ENCODE measurements around the gene OSM.

Gene OSM

DNA sequence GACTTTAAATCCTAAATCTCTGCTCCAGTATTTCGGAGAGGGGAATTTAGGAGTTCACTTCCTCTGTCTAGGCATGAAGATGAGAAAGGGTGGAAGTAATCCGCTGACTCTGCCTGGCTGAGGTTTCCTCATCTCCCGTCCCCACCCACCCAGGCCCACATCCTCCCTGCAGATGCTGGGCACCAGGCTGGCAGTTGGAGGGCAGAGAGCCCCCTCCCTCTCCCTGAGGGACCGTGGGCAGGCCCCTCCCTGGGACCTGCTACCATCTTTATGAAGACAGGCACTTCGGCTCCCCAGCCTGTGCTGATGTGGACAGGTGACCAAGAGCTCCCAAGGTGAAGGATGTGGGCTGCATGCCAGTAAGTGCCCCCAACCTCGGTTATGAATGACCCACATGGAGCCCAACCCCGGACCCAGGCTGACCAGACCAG is 16.0 kb upstream of the OSM start:
- no peak for DNase-seq (ENCODE audit: insufficient read length)
- no peak for FAIRE-seq
- no peak for TF ChIP-seq TAF1 (IDR thresholded peaks at IDR 0.05; ENCODE audit: borderline replicate concordance, low read depth, low read length)
- no peak for TF ChIP-seq POLR2A (IDR thresholded peaks at IDR 0.05; ENCODE audit: low read depth, low read length)
- TF ChIP-seq POLR2AphosphoS5 (IDR thresholded peaks at IDR 0.05; ENCODE audit: low read depth, low read length), result no peak

DNA sequence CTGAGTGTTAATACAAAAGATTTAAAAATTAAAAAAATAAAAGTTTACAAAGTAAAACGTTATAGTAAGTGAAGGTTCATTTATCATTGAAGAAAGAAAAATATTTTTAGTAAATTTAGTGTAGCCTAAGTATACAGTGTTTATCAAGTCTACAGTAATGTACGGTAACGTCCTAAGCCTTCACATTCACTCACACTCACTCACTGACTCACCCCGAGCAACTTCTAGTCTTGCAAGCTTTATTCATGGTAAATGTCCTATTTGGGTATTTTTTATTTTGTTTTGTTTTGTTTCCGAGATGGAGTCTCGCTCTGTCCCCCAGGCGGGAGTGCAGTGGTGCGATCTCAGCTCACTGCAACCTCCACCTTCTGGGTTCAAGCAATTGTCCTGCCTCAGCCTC is 13.9 kb upstream of the OSM start:
- TF ChIP-seq POLR2A (IDR thresholded peaks at IDR 0.05; ENCODE audit: low read depth, low read length) (no peak), TAF1 (IDR thresholded peaks at IDR 0.05; ENCODE audit: borderline replicate concordance, low read depth, low read length) (no peak), POLR2AphosphoS5 (IDR thresholded peaks at IDR 0.05; ENCODE audit: low read depth, low read length) (no peak)
- FAIRE-seq (no peak), DNase-seq (ENCODE audit: insufficient read length) (no peak)

DNA sequence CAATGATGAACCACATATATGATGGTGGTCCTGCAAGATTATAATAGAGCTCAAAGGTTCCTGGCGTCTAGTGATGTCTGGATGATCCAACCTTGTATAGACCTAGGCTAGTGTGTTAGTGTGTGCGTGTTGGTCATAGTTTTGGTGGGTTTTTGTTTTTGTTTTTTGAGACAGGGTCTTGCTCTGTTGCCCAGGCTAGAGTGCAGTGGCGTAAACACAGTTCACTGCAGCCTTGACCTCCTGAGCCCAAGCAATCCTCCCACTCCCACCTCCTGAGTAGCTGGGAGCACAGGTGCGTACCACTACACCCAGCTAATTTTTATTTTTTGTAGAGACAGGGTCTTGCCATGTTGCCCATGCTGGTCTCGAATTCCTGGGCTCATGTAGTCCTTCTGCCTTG is 13.3 kb upstream of the OSM start:
- DNase-seq (ENCODE audit: insufficient read length) (no peak), FAIRE-seq (no peak)
- no peak for TF ChIP-seq POLR2A (IDR thresholded peaks at IDR 0.05; ENCODE audit: low read depth, low read length)

DNA sequence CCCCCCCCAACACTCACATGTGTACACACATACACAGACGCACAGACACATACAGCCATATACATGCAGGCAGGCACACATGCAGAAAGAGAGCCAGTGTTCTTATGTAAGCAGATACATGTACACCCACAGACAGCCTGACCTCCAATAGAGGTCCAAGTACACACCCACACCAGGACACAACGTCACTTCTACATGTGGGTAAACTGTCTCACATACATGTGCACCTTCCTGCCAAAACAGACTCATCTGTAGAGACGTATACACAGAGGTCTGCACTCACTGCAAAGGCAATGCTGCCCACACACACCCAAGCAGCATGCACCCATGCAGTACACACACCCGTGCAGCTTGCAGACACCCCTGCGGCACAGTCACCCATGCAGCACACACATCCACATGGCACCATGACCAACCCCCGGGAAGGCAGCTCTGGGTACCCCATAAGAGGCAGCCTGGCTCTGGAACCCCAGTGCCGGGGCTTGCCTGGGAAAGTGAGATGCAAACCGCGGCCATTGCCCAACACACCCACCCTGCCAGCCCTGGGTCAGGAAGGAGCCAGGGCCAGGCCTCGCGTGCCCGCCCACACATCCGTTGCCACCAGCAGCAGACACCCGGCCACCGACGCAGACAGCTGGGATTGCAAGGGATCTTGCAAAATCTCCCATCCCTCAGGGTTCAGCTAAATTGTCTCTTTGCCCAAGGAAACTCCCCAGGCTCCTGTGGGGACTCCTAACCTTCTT is 12.6 kb upstream of the OSM start:
- no peak for FAIRE-seq
- DNase-seq (ENCODE audit: insufficient read length), result no peak

DNA sequence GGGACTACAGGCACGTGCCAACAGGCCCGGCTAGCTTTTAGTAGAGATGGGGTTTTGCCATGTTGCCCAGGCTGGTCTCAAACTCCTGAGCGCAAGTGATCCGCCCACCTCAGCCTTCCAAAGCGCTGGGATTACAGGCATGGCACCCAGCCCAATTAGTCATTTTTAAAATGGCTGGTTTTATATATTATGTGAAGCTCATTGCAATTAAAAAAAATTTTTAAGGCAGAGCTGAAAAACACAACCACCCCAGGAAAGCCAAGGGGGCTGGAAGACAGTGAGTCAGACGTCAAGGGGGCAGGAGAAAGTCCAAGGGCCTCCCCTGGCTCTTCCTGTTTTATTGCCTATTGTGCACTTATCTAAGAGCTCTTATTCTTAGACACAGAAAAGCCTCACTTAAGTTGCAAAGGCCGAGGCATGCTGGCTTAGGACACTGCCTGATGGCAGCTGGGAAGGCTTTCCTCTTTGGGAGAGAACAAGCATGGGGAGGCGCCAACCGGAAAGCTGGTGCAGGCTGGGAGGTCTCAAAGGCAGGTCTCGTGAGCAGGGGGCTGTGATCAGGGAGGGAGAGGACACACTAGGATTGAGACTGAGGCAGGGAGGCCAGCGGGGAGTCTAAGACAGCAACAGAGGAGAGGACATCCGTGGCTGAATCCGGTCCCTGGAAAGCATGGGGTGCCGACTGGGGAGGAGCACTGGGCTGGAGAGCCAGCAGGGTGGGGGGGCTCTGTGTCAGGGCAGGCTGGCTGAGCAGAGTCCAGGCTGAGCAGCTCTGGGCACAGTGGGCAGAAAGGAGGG is 11.1 kb upstream of the OSM start:
- no peak for FAIRE-seq

More for the DNA sequence above, 12.6 kb upstream of the OSM start:
- TF ChIP-seq TAF1 (IDR thresholded peaks at IDR 0.05; ENCODE audit: borderline replicate concordance, low read depth, low read length) (no peak), POLR2A (IDR thresholded peaks at IDR 0.05; ENCODE audit: low read depth, low read length) (no peak), POLR2AphosphoS5 (IDR thresholded peaks at IDR 0.05; ENCODE audit: low read depth, low read length) (no peak)

DNA sequence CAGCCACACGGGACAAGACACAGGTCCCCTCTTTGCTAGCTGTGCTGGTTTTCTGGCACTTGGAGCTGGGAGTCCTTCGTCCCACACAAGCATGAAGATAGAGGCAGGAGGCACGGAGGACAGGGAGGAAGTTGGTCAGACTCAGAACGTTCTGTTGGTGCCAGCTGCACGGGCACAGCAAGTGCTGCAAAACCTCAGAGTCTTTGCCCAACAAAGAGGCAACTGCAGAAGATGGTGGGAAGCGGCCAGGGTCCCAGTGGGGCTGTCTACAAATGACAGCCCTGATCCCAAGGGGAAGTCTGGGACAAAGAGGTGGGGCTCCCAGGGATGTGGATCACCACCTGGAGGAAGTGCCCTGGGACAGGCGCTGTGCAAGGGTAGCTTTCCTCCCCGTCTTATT is 9.4 kb upstream of the OSM start:
- DNase-seq (ENCODE audit: insufficient read length) (no peak), FAIRE-seq (no peak)
- TF ChIP-seq TAF1 (IDR thresholded peaks at IDR 0.05; ENCODE audit: borderline replicate concordance, low read depth, low read length) (no peak), POLR2AphosphoS5 (IDR thresholded peaks at IDR 0.05; ENCODE audit: low read depth, low read length) (no peak), POLR2A (IDR thresholded peaks at IDR 0.05; ENCODE audit: low read depth, low read length) (no peak)

More for the DNA sequence above, 11.1 kb upstream of the OSM start:
- TF ChIP-seq POLR2A (IDR thresholded peaks at IDR 0.05; ENCODE audit: low read depth, low read length), result no peak
- no peak for TF ChIP-seq POLR2AphosphoS5 (IDR thresholded peaks at IDR 0.05; ENCODE audit: low read depth, low read length)
- no peak for TF ChIP-seq TAF1 (IDR thresholded peaks at IDR 0.05; ENCODE audit: borderline replicate concordance, low read depth, low read length)
- DNase-seq (ENCODE audit: insufficient read length), result no peak

DNA sequence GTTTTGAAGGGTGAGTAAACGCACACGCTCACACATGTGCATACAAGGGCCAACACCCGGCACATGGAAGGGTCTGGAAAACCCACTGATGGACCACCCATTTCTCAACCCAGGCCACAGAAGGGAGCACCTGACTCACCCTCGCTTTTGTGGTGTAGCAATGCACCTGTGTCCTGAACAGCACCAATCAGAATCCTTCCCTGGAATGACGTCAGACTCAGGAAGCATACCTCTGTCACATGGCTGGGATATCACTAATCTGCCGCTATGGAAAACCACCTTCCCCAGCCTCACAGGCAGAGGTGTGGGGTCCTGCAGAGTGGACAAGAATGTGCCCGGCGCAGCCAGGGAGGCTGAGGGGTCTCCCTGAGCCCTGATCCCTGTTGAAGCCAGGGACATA is 9.0 kb upstream of the OSM start:
- no peak for TF ChIP-seq POLR2AphosphoS5 (IDR thresholded peaks at IDR 0.05; ENCODE audit: low read depth, low read length)
- no peak for TF ChIP-seq TAF1 (IDR thresholded peaks at IDR 0.05; ENCODE audit: borderline replicate concordance, low read depth, low read length)
- TF ChIP-seq POLR2A (IDR thresholded peaks at IDR 0.05; ENCODE audit: low read depth, low read length), result no peak
- FAIRE-seq (no peak), DNase-seq (ENCODE audit: insufficient read length) (no peak)

DNA sequence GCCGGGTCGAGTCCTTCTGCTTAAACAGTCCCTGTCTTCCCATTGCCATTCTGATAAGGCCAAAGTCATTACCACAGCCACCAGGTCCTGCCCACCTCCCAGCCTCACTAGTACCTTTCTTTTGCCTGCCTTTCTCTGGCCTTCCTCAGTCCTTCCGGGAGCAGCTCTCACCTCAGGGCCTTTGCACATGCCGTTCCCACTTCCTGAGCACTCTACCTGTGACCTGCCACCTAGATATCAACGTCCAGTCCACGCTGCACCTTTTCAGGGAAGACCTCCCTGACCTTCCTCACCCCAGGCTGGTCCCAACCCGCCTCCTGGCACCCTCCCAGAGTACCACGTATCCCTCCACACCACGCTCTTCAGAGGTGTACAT is 7.8 kb upstream of the OSM start:
- FAIRE-seq (no peak), DNase-seq (ENCODE audit: insufficient read length) (no peak)
- TF ChIP-seq POLR2A (IDR thresholded peaks at IDR 0.05; ENCODE audit: low read depth, low read length) (no peak), POLR2AphosphoS5 (IDR thresholded peaks at IDR 0.05; ENCODE audit: low read depth, low read length) (no peak), TAF1 (IDR thresholded peaks at IDR 0.05; ENCODE audit: borderline replicate concordance, low read depth, low read length) (no peak)

DNA sequence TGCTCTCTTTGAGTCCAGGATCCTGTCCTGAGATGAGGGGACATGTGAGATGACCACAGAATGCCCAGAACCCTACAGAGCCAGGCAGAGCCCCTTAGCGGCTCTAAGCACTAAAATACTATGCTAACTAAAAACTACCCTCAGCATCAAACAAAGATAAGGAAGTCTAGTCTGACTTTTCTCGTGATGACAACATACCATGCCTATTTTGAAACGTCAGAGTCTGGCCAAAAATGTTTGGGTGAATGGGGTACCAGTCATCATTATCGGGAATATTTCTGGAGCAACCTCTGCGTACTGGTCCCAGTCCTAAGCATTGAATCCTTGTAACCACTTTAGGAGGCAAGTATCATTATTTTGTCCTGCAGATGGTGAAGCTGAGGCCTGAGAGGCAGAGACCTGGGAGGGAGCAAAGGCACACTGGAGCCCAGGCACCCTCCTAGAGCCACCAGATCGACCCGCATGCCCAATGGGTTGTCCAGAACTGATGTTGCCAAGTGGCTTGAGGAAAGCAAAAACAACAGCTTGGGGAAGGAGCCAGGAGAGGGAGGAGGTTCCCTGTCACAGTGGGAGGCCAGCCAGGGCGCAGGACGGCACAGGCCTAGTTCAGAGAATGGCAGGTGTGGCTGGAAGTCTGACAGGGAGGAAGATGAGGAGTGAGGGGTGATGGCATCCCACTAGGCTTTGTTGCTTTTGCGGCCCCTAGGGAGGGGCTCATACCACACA is 7.2 kb upstream of the OSM start:
- TF ChIP-seq POLR2AphosphoS5 (IDR thresholded peaks at IDR 0.05; ENCODE audit: low read depth, low read length) (no peak), POLR2A (IDR thresholded peaks at IDR 0.05; ENCODE audit: low read depth, low read length) (no peak), TAF1 (IDR thresholded peaks at IDR 0.05; ENCODE audit: borderline replicate concordance, low read depth, low read length) (no peak)
- no peak for FAIRE-seq

DNA sequence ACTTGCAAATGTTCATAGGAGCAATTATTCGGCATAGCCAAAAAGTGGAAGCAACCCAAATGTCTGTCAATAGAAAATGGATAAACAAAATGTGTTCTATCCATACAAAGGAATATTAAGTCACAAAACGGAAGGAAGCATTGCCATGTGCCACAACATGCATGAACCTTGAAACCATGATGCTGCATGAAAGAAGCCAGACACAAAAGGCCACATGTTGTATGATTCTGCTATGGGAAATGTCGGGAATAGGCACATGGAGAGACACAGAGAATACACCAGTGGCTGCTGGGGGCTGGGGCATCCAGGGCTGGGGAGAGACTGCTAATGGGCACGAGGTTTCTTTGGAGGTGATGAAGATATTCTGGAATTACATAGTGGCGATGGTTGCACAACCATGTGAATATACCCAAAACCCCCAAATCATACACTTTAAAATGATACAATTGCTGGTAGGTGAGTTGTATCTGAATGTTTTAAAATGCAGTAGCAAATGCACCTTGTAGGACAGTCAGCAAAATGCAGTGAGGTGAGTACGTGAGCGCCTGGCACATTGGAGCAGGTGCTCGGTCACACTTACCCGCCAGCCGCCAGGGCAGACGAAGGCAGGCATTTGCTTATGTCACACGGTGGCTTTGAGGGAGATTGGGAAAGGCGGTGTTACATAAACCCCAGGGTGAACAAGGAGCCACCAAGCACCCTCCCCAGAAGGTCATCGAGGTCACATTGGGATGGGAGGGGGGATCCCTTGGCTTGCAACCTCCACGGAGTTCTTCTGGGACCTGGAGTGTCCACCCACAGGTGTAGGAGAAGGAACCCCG is 6.3 kb upstream of the OSM start:
- DNase-seq (ENCODE audit: insufficient read length) (no peak), FAIRE-seq (no peak)
- no peak for TF ChIP-seq TAF1 (IDR thresholded peaks at IDR 0.05; ENCODE audit: borderline replicate concordance, low read depth, low read length)
- TF ChIP-seq POLR2AphosphoS5 (IDR thresholded peaks at IDR 0.05; ENCODE audit: low read depth, low read length), result no peak
- TF ChIP-seq POLR2A (IDR thresholded peaks at IDR 0.05; ENCODE audit: low read depth, low read length), result no peak

More for the DNA sequence above, 7.2 kb upstream of the OSM start:
- DNase-seq (ENCODE audit: insufficient read length), result no peak

DNA sequence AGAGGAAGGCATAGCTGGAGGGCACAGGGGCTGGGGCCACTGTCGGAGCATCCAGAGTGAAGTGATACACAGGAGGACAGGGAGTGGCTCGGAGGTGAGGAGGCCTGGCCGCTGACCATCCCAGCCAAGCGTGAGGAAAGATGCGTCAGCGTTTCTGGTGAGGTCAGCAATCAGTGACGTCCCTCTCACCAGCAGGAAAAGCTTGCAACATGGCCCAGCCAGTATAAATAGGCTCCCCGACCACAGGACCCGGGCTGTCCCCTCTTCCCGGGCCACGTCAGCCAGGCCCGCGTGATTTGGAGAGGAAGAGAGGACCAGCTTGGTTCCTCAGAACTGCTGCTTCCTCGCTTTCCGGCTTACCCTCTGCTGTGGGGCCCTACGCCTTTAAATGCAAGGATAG is 4.2 kb upstream of the OSM start:
- TF ChIP-seq TAF1 (IDR thresholded peaks at IDR 0.05; ENCODE audit: borderline replicate concordance, low read depth, low read length) (no peak), POLR2A (IDR thresholded peaks at IDR 0.05; ENCODE audit: low read depth, low read length) (no peak), POLR2AphosphoS5 (IDR thresholded peaks at IDR 0.05; ENCODE audit: low read depth, low read length) (no peak)
- no peak for DNase-seq (ENCODE audit: insufficient read length)
- FAIRE-seq, result no peak

Data from GM12892 (cell line).